ENCODE data around the gene SPEN. TPM values are rescaled to one million over a fixed set of nuclear protein-coding genes. Genes with fewer than 3 reads are reported as not detected.
"Not testable (repeated sequence)": the region's sequence is repeated elsewhere in the genome, so short reads cannot be mapped to it uniquely, and the experiment has no call there.

SPEN gene
- total RNA-seq, 1 experiment from 2014 or later: 48.3 TPM

DNA sequence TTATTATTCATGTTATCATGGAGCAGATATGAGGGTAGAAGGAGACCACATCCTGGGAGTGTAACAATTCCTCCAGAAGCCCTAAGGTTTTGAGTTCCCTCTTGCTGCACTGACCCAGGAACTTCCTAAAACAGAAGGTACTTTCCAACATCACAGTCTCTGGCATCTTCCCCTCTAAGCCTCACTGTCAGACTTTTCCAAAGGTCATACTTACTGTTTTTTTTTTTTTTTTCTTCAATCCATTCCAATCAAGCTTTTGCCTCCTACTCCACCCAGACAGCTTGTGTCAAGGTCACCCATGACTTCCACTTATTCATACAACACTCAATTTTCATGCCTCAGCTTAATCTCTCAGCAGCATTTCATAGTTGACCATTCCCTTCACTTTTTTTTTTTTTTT is 21.7 kb upstream of the SPEN start:
- Mint-ChIP-seq H3K27ac (ENCODE audit: unreplicated experiment) (no peak overlapping the region), H3K27me3 (ENCODE audit: unreplicated experiment) (no peaks in the 10 kb centered on the region), H3K9me3 (ENCODE audit: low read depth, unreplicated experiment) (no peaks in the 10 kb centered on the region), H3K4me1 (ENCODE audit: low read depth, unreplicated experiment) (peaks cover 21% of the 10 kb centered on the region), H3K4me3 (ENCODE audit: low read depth, unreplicated experiment) (no peak overlapping the region), H3K36me3 (ENCODE audit: insufficient read depth, unreplicated experiment) (peaks cover 10% of the 10 kb centered on the region)
- intact Hi-C loops (cut with micrococcal nuclease; ENCODE audit: unreplicated experiment): no loop called here
- TF ChIP-seq CTCF (IDR thresholded peaks at IDR 0.05; ENCODE audit: unreplicated experiment): no peak
- CTCF ChIA-PET: interaction anchor here (0.6 to 0.9 kb wide), 2 partner anchors 25 to 194 kb away, joined by 3 to 9 read pairs; no protein-coding TSS in a partner anchor
- no TSS peak for BruUV-seq (replicated peaks)
- DNase-seq: no peak

GRCh38 chr1:15826810-15827507 is 20.5 kb upstream of the SPEN start:
- BruUV-seq (replicated peaks): no TSS peak
- Mint-ChIP-seq H3K36me3 (ENCODE audit: insufficient read depth, unreplicated experiment) (peaks cover 10% of the 10 kb centered on the region), H3K4me3 (ENCODE audit: low read depth, unreplicated experiment) (no peak overlapping the region), H3K27ac (ENCODE audit: unreplicated experiment) (no peak overlapping the region), H3K27me3 (ENCODE audit: unreplicated experiment) (no peaks in the 10 kb centered on the region), H3K4me1 (ENCODE audit: low read depth, unreplicated experiment) (peaks cover 21% of the 10 kb centered on the region), H3K9me3 (ENCODE audit: low read depth, unreplicated experiment) (no peaks in the 10 kb centered on the region)
- CTCF ChIA-PET: interaction anchor here (0.7 kb wide), 1 partner anchor 101 kb away, joined by 6 read pairs; no protein-coding TSS in a partner anchor
- no peak for TF ChIP-seq CTCF (IDR thresholded peaks at IDR 0.05; ENCODE audit: unreplicated experiment)
- intact Hi-C loops (cut with micrococcal nuclease; ENCODE audit: unreplicated experiment): no loop called here
- no peak for DNase-seq

DNA sequence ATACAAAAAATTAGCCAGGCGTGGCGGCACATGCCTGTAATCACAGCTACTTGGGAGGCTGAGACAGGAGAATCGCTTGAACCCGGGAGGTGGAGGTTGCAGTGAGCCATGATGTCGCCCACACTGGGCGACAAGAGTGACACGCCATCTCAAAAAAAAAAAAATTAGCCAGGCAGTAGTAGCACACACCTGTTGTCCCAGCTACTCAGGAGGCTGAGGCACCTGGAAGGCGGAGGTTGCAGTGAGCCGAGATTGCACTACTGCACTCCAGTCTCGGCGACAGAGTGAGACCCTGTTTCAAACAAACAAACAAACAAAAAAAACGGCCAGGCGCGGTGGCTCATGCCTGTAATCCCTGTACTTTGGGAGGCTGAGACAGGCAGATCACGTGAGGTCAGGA is 19.9 kb upstream of the SPEN start:
- H3K4me3 Mint-ChIP-seq (ENCODE audit: low read depth, unreplicated experiment); CTCF ChIA-PET; DNase-seq; H3K27ac Mint-ChIP-seq (ENCODE audit: unreplicated experiment); H3K9me3 Mint-ChIP-seq (ENCODE audit: low read depth, unreplicated experiment); intact Hi-C loops (cut with micrococcal nuclease; ENCODE audit: unreplicated experiment); H3K27me3 Mint-ChIP-seq (ENCODE audit: unreplicated experiment); BruUV-seq (replicated peaks): not testable (repeated sequence)
- Mint-ChIP-seq H3K36me3 (ENCODE audit: insufficient read depth, unreplicated experiment) (peaks cover 10% of the 10 kb centered on the region), H3K4me1 (ENCODE audit: low read depth, unreplicated experiment) (peaks cover 21% of the 10 kb centered on the region)

DNA sequence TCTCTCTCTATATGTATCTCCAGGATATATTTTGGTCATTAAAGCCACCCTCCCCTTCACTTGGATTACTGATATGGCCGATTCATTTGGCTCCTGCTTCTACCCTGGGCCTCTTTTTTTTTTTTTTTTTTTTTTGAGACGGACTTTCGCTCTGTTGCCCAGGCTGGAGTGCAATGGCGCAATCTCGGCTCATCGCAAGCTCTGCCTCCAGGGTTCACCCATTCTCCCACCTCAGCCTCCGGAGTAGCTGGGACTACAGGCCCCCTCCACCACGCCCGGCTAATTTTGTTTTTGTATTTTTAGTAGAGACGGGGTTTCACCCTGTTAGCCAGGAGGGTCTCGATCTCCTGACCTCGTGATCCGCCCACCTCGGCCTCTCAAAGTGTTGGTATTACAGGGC is 18.6 kb upstream of the SPEN start:
- H3K27me3 Mint-ChIP-seq (ENCODE audit: unreplicated experiment); CTCF ChIA-PET; H3K27ac Mint-ChIP-seq (ENCODE audit: unreplicated experiment); H3K4me3 Mint-ChIP-seq (ENCODE audit: low read depth, unreplicated experiment); intact Hi-C loops (cut with micrococcal nuclease; ENCODE audit: unreplicated experiment); H3K9me3 Mint-ChIP-seq (ENCODE audit: low read depth, unreplicated experiment); BruUV-seq (replicated peaks); DNase-seq: not testable (repeated sequence)
- peaks cover 21% of the 10 kb centered on the region for H3K4me1 Mint-ChIP-seq (ENCODE audit: low read depth, unreplicated experiment)
- peaks cover 20% of the 10 kb centered on the region for H3K36me3 Mint-ChIP-seq (ENCODE audit: insufficient read depth, unreplicated experiment)

- no TSS peak for BruUV-seq (replicated peaks)
- Mint-ChIP-seq H3K27ac (ENCODE audit: unreplicated experiment) (peak overlapping the region; percentile 25), H3K36me3 (ENCODE audit: insufficient read depth, unreplicated experiment) (peaks cover 33% of the 10 kb centered on the region), H3K4me1 (ENCODE audit: low read depth, unreplicated experiment) (peaks cover 21% of the 10 kb centered on the region), H3K9me3 (ENCODE audit: low read depth, unreplicated experiment) (no peaks in the 10 kb centered on the region), H3K4me3 (ENCODE audit: low read depth, unreplicated experiment) (no peak overlapping the region), H3K27me3 (ENCODE audit: unreplicated experiment) (no peaks in the 10 kb centered on the region)
- intact Hi-C loops (cut with micrococcal nuclease; ENCODE audit: unreplicated experiment): no loop called here
- no peak for DNase-seq
- TF ChIP-seq CTCF (IDR thresholded peaks at IDR 0.05; ENCODE audit: unreplicated experiment): no peak
- CTCF ChIA-PET: no interaction called here
These were observed 17.2 kb upstream of the SPEN start for GRCh38 chr1:15830258-15830657.
